HepG2 (cell line): ENCODE data around the gene PFN4. TPM values are rescaled to one million over a fixed set of nuclear protein-coding genes. Genes with fewer than 3 reads are reported as not detected.

Experiments used
- BORCS8-MEF2B ChIP-seq: sonication (generic); formaldehyde crosslinking; IDR thresholded peaks from 2 replicates; pipeline ENCODE4 v1.8.0; 2022; ENCODE audit warnings: mild to moderate bottlenecking, missing genetic modification reagents
- MAFK ChIP-seq, 2 experiments: IDR thresholded peaks in 1 of 2; conservative IDR thresholded peaks in 1 of 2; 2 replicates each; pipeline ENCODE4 v1.6.1; 2011; ENCODE audit warnings: improper control_type of control experiment in 2 of 2, low read length in 2 of 2
- NPAS2 ChIP-seq: sonication (generic); formaldehyde crosslinking; IDR thresholded peaks from 2 replicates; pipeline ENCODE4 v1.8.0; 2022; ENCODE audit warnings: mild to moderate bottlenecking, missing genetic modification reagents, borderline replicate concordance
- PLSCR1 ChIP-seq: sonication (generic); formaldehyde crosslinking; IDR thresholded peaks from 2 replicates; pipeline ENCODE4 v1.5.0; 2020; ENCODE audit warnings: missing genetic modification reagents, mild to moderate bottlenecking, borderline replicate concordance
- RFX1 ChIP-seq: fragments of 450-650 bp; IDR thresholded peaks from 2 replicates; pipeline ENCODE4 v1.6.1; 2017
- SPEN ChIP-seq: sonication (generic); formaldehyde crosslinking; IDR thresholded peaks from 2 replicates; pipeline ENCODE4 v1.5.1; 2020; ENCODE audit warnings: low read depth, mild to moderate bottlenecking, missing genetic modification reagents
- SRSF9 ChIP-seq: fragments of 200-400 bp; formaldehyde crosslinking; IDR thresholded peaks from 2 replicates; pipeline ENCODE4 v1.6.1; 2018; ENCODE audit warnings: borderline replicate concordance, mild to moderate bottlenecking, low read depth, low read length; ENCODE audit not compliant: insufficient read depth, poor library complexity, severe bottlenecking
- TMF1 ChIP-seq: sonication (generic); formaldehyde crosslinking; IDR thresholded peaks from 2 replicates; pipeline ENCODE4 v1.8.1; 2022; ENCODE audit warnings: low read depth, missing genetic modification reagents
- TSC22D2 ChIP-seq: sonication (generic); formaldehyde crosslinking; IDR thresholded peaks from 2 replicates; pipeline ENCODE4 v1.5.1; 2020; ENCODE audit warnings: missing genetic modification reagents, mild to moderate bottlenecking, borderline replicate concordance
- ZBTB25 ChIP-seq: IDR thresholded peaks from 2 replicates; pipeline ENCODE4 v1.6.1; 2018; ENCODE audit warnings: missing genetic modification reagents
- ZBTB26 ChIP-seq: IDR thresholded peaks from 2 replicates; pipeline ENCODE4 v1.6.1; 2016; ENCODE audit warnings: missing compliant biosample characterization, missing genetic modification reagents, borderline replicate concordance
- ZNF160 ChIP-seq: sonication (generic); formaldehyde crosslinking; IDR thresholded peaks from 2 replicates; pipeline ENCODE4 v1.8.0; 2022; ENCODE audit warnings: mild to moderate bottlenecking, inconsistent platforms, missing genetic modification reagents
- ZNF235 ChIP-seq: sonication (generic); formaldehyde crosslinking; IDR thresholded peaks from 2 replicates; pipeline ENCODE4 v1.8.1; 2023; ENCODE audit warnings: mild to moderate bottlenecking, missing genetic modification reagents, borderline replicate concordance
- ZNF329 ChIP-seq: sonication (generic); formaldehyde crosslinking; IDR thresholded peaks from 2 replicates; pipeline ENCODE4 v1.9.0; 2021; ENCODE audit warnings: low read depth, mild to moderate bottlenecking, missing genetic modification reagents
- ZNF567 ChIP-seq: sonication (generic); formaldehyde crosslinking; IDR thresholded peaks from 2 replicates; pipeline ENCODE4 v1.8.1; 2023; ENCODE audit warnings: mild to moderate bottlenecking, missing genetic modification reagents, borderline replicate concordance
- ZNF704 ChIP-seq: sonication (generic); formaldehyde crosslinking; IDR thresholded peaks from 2 replicates; pipeline ENCODE4 v1.8.1; 2023; ENCODE audit warnings: mild to moderate bottlenecking, inconsistent platforms, moderate library complexity, missing genetic modification reagents, borderline replicate concordance
- ZNF761 ChIP-seq: sonication (generic); formaldehyde crosslinking; conservative IDR thresholded peaks from 2 replicates; pipeline ENCODE4 v1.4.0; 2020; ENCODE audit warnings: mild to moderate bottlenecking, missing genetic modification reagents
- ZNF781 ChIP-seq: sonication (generic); formaldehyde crosslinking; IDR thresholded peaks from 2 replicates; pipeline ENCODE4 v1.5.1; 2020; ENCODE audit warnings: borderline replicate concordance, mild to moderate bottlenecking, missing genetic modification reagents; ENCODE audit errors: not compliant biosample characterization
- ZNF839 ChIP-seq: sonication (generic); formaldehyde crosslinking; IDR thresholded peaks from 2 replicates; pipeline ENCODE4 v1.4.0; 2020; ENCODE audit warnings: missing genetic modification reagents, mild to moderate bottlenecking, borderline replicate concordance
- polyA plus RNA-seq, 8 experiments: library from polyadenylated mRNA; depleted of rRNA in 3 of 8; stranded (reverse) in 7 of 8; unstranded in 1 of 8; fragments of >200 nt; fragmentation: Illumina TruSeq in 4 of 8; extraction: Trizol in 4 of 8; gene quantifications; 2 replicates each; pipeline versions ENCODE4 v1.2.1 to v1.2.3, GENCODE V29; 2011 to 2016; ENCODE audit warnings: low read depth in 4 of 8, missing spikeins in 1 of 8, mixed read lengths in 1 of 8; ENCODE audit not compliant: insufficient read depth in 1 of 8
- total RNA-seq, 5 experiments: library from RNA; depleted of rRNA; stranded (reverse); fragments of >200 nt; fragmentation: Illumina TruSeq; extraction: Trizol; gene quantifications; 2 replicates each; pipeline ENCODE4 v1.2.3, GENCODE V29; 2016; ENCODE audit warnings: low read depth in 1 of 5

Gene PFN4
- total and polyA plus RNA-seq, 2 of the 13 experiments (the other 11 are each of a cell fraction or from before 2014, with no cell fraction given), result 0.12 to 0.20 TPM

- TF ChIP-seq ZBTB25, result peak; percentile 100
- 0 out of 2 replicates have a peak, but pooled peaks have one; percentile 52 for TF ChIP-seq TMF1 (CRISPR knock-in tag)
- TF ChIP-seq ZNF761 (CRISPR knock-in tag), result peak; percentile 92; the same call in 1 of the 2 replicates
- no peak for TF ChIP-seq PLSCR1 (CRISPR knock-in tag)
- peak; percentile 96 for TF ChIP-seq ZNF781
- TF ChIP-seq MAFK (conservative IDR thresholded peaks at IDR 0.05 in 1 of 2, IDR thresholded peaks at IDR 0.05 in 1 of 2; ENCODE audit: low read length in 2 of 2), result peak; percentile 64 to 73
- TF ChIP-seq SPEN, result peak; percentile 98; the same call in 1 of the 2 replicates
- peak; percentile 60; the same call in 1 of the 2 replicates for TF ChIP-seq ZNF329 (CRISPR knock-in tag)
- TF ChIP-seq ZBTB26, result peak; percentile 89; the same call in 1 of the 2 replicates
- TF ChIP-seq RFX1, result no peak
- TF ChIP-seq SRSF9, result no peak
- TF ChIP-seq BORCS8-MEF2B, result peak; percentile 98
- TF ChIP-seq ZNF704 (CRISPR knock-in tag), result peak; percentile 94
- TF ChIP-seq ZNF235 (CRISPR knock-in tag), result peak; percentile 69; the same call in 1 of the 2 replicates
- TF ChIP-seq ZNF160 (CRISPR knock-in tag), result peak; percentile 91
- peak; percentile 57; the same call in 1 of the 2 replicates for TF ChIP-seq ZNF839 (CRISPR knock-in tag)
- TF ChIP-seq ZNF567 (CRISPR knock-in tag), result peak; percentile 99
- TF ChIP-seq NPAS2 (CRISPR knock-in tag), result no peak
- peak; percentile 97; the same call in 1 of the 2 replicates for TF ChIP-seq TSC22D2
These were observed 47.0 kb downstream of the PFN4 start, which contains the start of gene SF3B6 (continued) for GRCh38 chr2:24075915-24076848.
